ENCODE measurements around the gene GBA3.

DNA sequence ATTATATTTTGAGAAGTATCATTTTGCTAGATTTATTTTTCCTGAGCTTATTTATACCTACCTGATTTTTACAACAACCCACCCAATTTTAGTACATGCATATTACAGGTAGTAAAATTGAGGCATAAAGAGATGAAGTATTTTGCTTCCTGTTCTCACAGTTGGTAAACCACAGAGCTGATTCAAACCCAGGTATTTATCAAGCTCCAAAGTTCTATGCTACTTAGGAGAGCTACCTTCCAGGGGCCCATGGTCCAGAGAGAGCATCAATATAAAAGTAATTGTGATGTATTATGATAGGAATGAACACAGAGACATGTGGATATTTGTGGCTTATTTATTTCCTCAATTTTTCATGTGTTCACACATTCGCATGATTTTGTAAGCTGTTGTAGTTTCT lies 20.2 kb upstream of the GBA3 start:
- TF ChIP-seq EZH2 (IDR thresholded peaks at IDR 0.05; ENCODE audit: insufficient read depth, poor library complexity, severe bottlenecking) (no peak), EZH2phosphoT487 (IDR thresholded peaks at IDR 0.05; ENCODE audit: insufficient read depth, low read depth) (no peak)

Data from GM23248 (cell line).